Keratinocyte (primary cell): ENCODE results near the gene ZBTB49.

Source experiments
- CTCF ChIP-seq, 3 experiments: IDR thresholded peaks in 1 of 3; conservative IDR thresholded peaks in 1 of 3; optimal IDR thresholded peaks in 1 of 3; 2 replicates in 2 of 3; 3 replicates in 1 of 3; pipeline versions ENCODE3 to v1.5.1; 2011; ENCODE audit warnings: low read length in 3 of 3, mild to moderate bottlenecking in 3 of 3, moderate library complexity in 2 of 3, control low read depth in 1 of 3, inconsistent platforms in 1 of 3; ENCODE audit not compliant: insufficient read depth in 2 of 3; ENCODE audit errors: extremely low read depth in 1 of 3
- EZH2 ChIP-seq: IDR thresholded peaks from one replicate; pipeline ENCODE4 v1.6.1; 2012; ENCODE audit warnings: inconsistent platforms, mild to moderate bottlenecking, low read length, moderate library complexity

- TF ChIP-seq CTCF (optimal IDR thresholded peaks at IDR 0.05 in 1 of 3, IDR thresholded peaks at IDR 0.05 in 1 of 3, conservative IDR thresholded peaks at IDR 0.05 in 1 of 3; ENCODE audit: extremely low read depth in 1 of 3, insufficient read depth in 2 of 3, low read length in 3 of 3), result no peak
- no peak for TF ChIP-seq EZH2
Measured at GRCh38 chr4:4317496-4318232, 27.6 kb downstream of the ZBTB49 start.
